Nephron progenitor cell (in vitro differentiated cells): Measurements from ENCODE around the gene SH3RF1.

Experiments used
- DNase-seq: peaks from one replicate; pipeline ENCODE4 v3.0.0; 2021
- H3K27ac Mint-ChIP-seq: 2 replicates; pipeline ENCODE4 v1.8.0; 2021; ENCODE audit warnings: mild to moderate bottlenecking, moderate library complexity, mixed read lengths
- H3K27me3 Mint-ChIP-seq: 2 replicates; pipeline ENCODE4 v1.8.0; 2021; ENCODE audit warnings: mild to moderate bottlenecking, low read depth, mixed read lengths; ENCODE audit not compliant: poor library complexity
- H3K36me3 Mint-ChIP-seq: 2 replicates; pipeline ENCODE4 v1.8.0; 2021; ENCODE audit warnings: low read depth, mixed read lengths
- H3K4me1 Mint-ChIP-seq: 2 replicates; pipeline ENCODE4 v1.8.0; 2021; ENCODE audit warnings: mixed read lengths
- H3K4me3 Mint-ChIP-seq: 2 replicates; pipeline ENCODE4 v1.8.0; 2021; ENCODE audit warnings: mild to moderate bottlenecking, moderate library complexity, mixed read lengths
- H3K9me3 Mint-ChIP-seq: 2 replicates; pipeline ENCODE4 v1.8.0; 2021; ENCODE audit warnings: mild to moderate bottlenecking, moderate library complexity, mixed read lengths
- CTCF ChIP-seq: fragments of 200-600 bp; sonication (generic); IDR thresholded peaks from 2 replicates; pipeline ENCODE4 v1.5.0; 2021; ENCODE audit warnings: antibody characterized with exemption

Gene SH3RF1

GRCh38 chr4:169215656-169216055 is 55.1 kb downstream of the SH3RF1 start:
- Mint-ChIP-seq H3K9me3 (peaks cover 43% of the 10 kb centered on the region), H3K4me1 (peaks cover 6% of the 10 kb centered on the region), H3K4me3 (no peak overlapping the region), H3K27ac (peak overlapping the region; percentile 36), H3K36me3 (peaks cover 59% of the 10 kb centered on the region), H3K27me3 (no peaks in the 10 kb centered on the region)
- TF ChIP-seq CTCF = no peak
- DNase-seq = no peak

GRCh38 chr4:169212981-169213380 is 57.8 kb downstream of the SH3RF1 start:
- Mint-ChIP-seq H3K36me3 (peaks cover 76% of the 10 kb centered on the region), H3K4me1 (peaks cover 19% of the 10 kb centered on the region), H3K4me3 (no peak overlapping the region), H3K9me3 (peaks cover 47% of the 10 kb centered on the region), H3K27ac (no peak overlapping the region), H3K27me3 (no peaks in the 10 kb centered on the region)
- no peak for DNase-seq
- no peak for TF ChIP-seq CTCF

- peaks cover 29% of the 10 kb centered on the region for H3K4me1 Mint-ChIP-seq
- peaks cover 60% of the 10 kb centered on the region for H3K36me3 Mint-ChIP-seq
- no peaks in the 10 kb centered on the region for H3K27me3 Mint-ChIP-seq
- DNase-seq = no peak
- no peak overlapping the region for H3K27ac Mint-ChIP-seq
- peaks cover 45% of the 10 kb centered on the region for H3K9me3 Mint-ChIP-seq
- no peak overlapping the region for H3K4me3 Mint-ChIP-seq
- no peak for TF ChIP-seq CTCF
These were observed 60.1 kb downstream of the SH3RF1 start for GRCh38 chr4:169210504-169211118.

GRCh38 chr4:169209388-169209883 is 61.3 kb downstream of the SH3RF1 start:
- Mint-ChIP-seq H3K9me3 (peaks cover 33% of the 10 kb centered on the region), H3K4me1 (peaks cover 41% of the 10 kb centered on the region), H3K36me3 (peaks cover 48% of the 10 kb centered on the region), H3K27me3 (no peaks in the 10 kb centered on the region), H3K4me3 (no peak overlapping the region), H3K27ac (no peak overlapping the region)
- no peak for TF ChIP-seq CTCF
- no peak for DNase-seq

- H3K27ac Mint-ChIP-seq = peak overlapping the region; percentile 95
- peaks cover 50% of the 10 kb centered on the region for H3K4me1 Mint-ChIP-seq
- no peak for TF ChIP-seq CTCF
- no peak for DNase-seq
- no peaks in the 10 kb centered on the region for H3K27me3 Mint-ChIP-seq
- H3K4me3 Mint-ChIP-seq = no peak overlapping the region
- H3K36me3 Mint-ChIP-seq = peaks cover 39% of the 10 kb centered on the region
- peaks cover 24% of the 10 kb centered on the region for H3K9me3 Mint-ChIP-seq
These were observed 62.2 kb downstream of the SH3RF1 start for GRCh38 chr4:169208516-169208915.

GRCh38 chr4:169208090-169208455 is 62.7 kb downstream of the SH3RF1 start:
- Mint-ChIP-seq H3K9me3 (peaks cover 20% of the 10 kb centered on the region), H3K27ac (peak overlapping the region; percentile 86), H3K4me1 (peaks cover 50% of the 10 kb centered on the region), H3K27me3 (no peaks in the 10 kb centered on the region), H3K4me3 (no peak overlapping the region), H3K36me3 (peaks cover 35% of the 10 kb centered on the region)
- no peak for TF ChIP-seq CTCF
- DNase-seq = peak; percentile 51
